Stomach (tissue), 4 donors: ENCODE data around the gene FOXI1.

Experiments used
- CTCF ChIP-seq, 7 experiments: fragments of 450-650 bp in 4 of 7; fragments of 200-600 bp in 3 of 7; sonication (generic) in 3 of 7; IDR thresholded peaks; one replicate each; pipeline ENCODE4 v1.5.1; 2016 to 2019; ENCODE audit warnings: antibody characterized with exemption in 7 of 7, control low read depth in 2 of 7, mild to moderate bottlenecking in 1 of 7
- EP300 ChIP-seq: sonication (generic); formaldehyde crosslinking; IDR thresholded peaks from one replicate; pipeline ENCODE4 v1.6.1; 2017; ENCODE audit warnings: antibody characterized with exemption

- no peak for TF ChIP-seq CTCF (IDR thresholded peaks at IDR 0.05)
- no peak for TF ChIP-seq EP300
Observed at GRCh38 chr5:170069512-170069911, 36.2 kb upstream of the FOXI1 start.
